ENCODE data around the gene CLEC17A.

DNA sequence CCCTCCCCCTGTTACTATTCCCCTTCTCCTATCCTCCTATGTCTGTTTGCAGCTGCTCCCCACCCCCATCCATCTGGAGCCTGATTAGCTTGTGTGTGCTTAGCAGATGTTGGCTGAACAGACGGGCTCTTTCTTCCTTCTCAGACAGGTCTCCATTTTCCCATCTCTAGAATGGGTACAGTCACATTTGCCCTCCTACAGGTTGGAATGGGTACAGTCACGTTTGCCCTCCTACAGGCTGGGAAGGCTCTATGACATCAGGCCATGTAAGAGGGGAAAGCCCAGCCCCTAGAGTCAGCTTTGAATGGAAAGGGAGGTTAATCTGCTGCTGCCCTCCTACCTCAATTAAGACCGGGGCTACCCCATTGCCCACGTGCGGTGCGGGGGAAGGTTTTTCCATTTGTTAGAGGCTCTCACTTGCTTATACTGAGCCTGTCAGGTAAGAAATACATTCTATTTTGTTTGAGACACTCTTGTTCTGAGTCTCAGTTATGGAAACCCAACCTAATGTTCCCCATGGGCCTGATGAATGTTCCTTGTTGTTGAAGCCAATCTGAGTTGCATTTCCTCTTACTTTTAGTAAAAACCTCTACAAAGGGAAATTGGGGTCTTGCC lies 2.2 kb upstream of the CLEC17A start:
- TF ChIP-seq EZH2 (IDR thresholded peaks at IDR 0.05; ENCODE audit: insufficient read depth, poor library complexity, severe bottlenecking): no peak
- no peak for TF ChIP-seq EZH2phosphoT487 (IDR thresholded peaks at IDR 0.05; ENCODE audit: insufficient read depth, low read depth)
